Body of pancreas (tissue), 4 donors: ENCODE data around the gene GABBR1. TPM values are rescaled to one million over a fixed set of nuclear protein-coding genes. Genes with fewer than 3 reads are reported as not detected.
A peak's percentile ranks its signal among the peaks of the same experiment; 100 is the strongest.

Source experiments
- ATAC-seq: fragments of 150-250 bp; one replicate; pipeline ENCODE4 v1.9.1; 2016
- DNase-seq, 4 donors: peaks; one replicate each; pipeline ENCODE4 v3.0.0-alpha.2; 2019
- H3K27ac ChIP-seq, 4 donors: fragments of 200-600 bp; sonication (generic); 1 replicate in 3 of 4; 2 replicates in 1 of 4; pipeline versions ENCODE4 v1.5.1 to v1.6.1; 2016 to 2019; ENCODE audit warnings: mild to moderate bottlenecking in 1 of 4, mixed read lengths in 1 of 4, moderate library complexity in 1 of 4
- H3K27me3 ChIP-seq, 2 donors: fragments of 200-600 bp; sonication (generic); one replicate each; pipeline ENCODE4 v1.6.0; 2016; ENCODE audit warnings: mild to moderate bottlenecking in 1 of 2
- H3K36me3 ChIP-seq, 2 donors: fragments of 200-600 bp; sonication (generic); replicated peaks in 1 of 2; 2 replicates each; pipeline ENCODE4 v1.5.1; 2016; ENCODE audit warnings: low read depth in 2 of 2; ENCODE audit not compliant: insufficient read depth in 1 of 2
- H3K4me1 ChIP-seq: fragments of 200-600 bp; sonication (generic); one replicate; pipeline ENCODE4 v1.6.0; 2016
- H3K4me3 ChIP-seq, 2 donors: fragments of 200-600 bp; sonication (generic); 1 replicate in 1 of 2; 2 replicates in 1 of 2; pipeline ENCODE4 v1.5.1; 2016 to 2019
- H3K9me3 ChIP-seq, 3 donors: fragments of 200-600 bp; sonication (generic); 1 replicate in 2 of 3; 2 replicates in 1 of 3; pipeline ENCODE4 v1.5.1; 2016
- POLR2A ChIP-seq, 3 donors: fragments of 450-650 bp; IDR thresholded peaks; one replicate each; pipeline ENCODE4 v1.6.1; 2016; ENCODE audit warnings: antibody characterized with exemption in 3 of 3, mild to moderate bottlenecking in 2 of 3
- WGBS, 2 donors: methylation state at CpG; one replicate each; pipeline ENCODE4 v1.1.5; 2017; 5-methylcytosine and 5-hydroxymethylcytosine counted together
- intact Hi-C: fragments of 100-400 bp; cut with DNase I; formaldehyde crosslinking; loops from one replicate; pipeline ENCODE4 v1.15.1; 2023
- total RNA-seq, 2 donors: library from RNA; depleted of rRNA; stranded (reverse); fragments of >200 nt; gene quantifications; one replicate each; pipeline ENCODE4 v1.1.0, GENCODE V29; 2016
- TF ChIP-seq, protein P1 (sequence below), 7 experiments: fragments of 450-650 bp in 4 of 7; fragments of 200-600 bp in 3 of 7; sonication (generic) in 3 of 7; IDR thresholded peaks; one replicate each; pipeline ENCODE4 v1.5.1; 2016 to 2019; ENCODE audit warnings: antibody characterized with exemption in 7 of 7

The GABBR1 gene
- total RNA-seq, 2 donors from 2014 or later, result 23.7 to 31.9 TPM

DNA sequence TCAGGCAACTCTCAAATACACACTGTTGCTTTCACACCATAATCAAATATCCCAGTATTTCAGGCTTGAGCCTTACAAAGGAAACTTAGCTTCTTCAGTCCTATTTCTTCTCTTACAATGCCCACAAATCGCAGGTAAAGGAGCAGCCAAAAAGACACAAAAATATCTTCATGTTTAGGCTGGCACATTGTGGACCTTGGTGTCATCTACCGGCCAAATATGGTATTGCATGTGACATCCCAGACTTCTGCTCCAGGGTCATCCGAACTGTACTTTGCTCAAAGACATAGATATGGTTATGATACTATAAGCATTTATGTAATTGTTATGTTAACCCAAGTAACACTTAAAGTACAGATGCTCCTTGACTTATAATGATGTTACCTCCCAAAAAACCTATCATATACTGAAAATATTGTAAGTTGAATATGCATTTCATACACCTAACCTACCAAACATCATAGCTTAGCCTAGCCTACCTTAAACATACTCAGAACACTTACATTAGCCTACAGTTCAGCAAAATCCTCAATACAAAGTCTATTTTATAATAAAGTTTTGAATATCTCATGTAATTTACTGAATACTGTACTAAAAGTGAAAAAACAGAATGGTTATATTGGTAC is 43.4 kb downstream of the GABBR1 start:
- no peaks in the 10 kb centered on the region for H3K36me3 ChIP-seq

DNA sequence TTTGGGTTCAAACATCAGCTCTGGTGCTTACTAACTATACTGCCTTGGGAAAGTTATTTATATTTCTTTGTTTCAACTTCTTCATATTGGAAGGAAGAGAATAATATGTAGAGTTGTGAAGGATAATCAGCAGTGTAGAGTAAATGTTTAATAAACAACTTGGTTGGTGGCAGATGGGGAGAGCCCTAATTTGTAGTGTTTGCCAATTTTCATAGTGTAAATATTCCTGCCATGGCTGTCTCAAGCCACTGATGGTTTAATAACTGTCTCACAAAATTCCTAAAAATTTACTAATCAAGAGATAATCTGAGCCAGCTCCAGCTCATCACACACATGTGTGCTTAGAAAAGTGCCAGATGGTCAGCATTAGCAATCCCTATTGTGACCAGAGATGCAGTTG is 48.2 kb downstream of the GABBR1 start, which contains the start of gene OR2H2:
OR2H2 (plus strand) TSS at position 301 of the 400 bp plus-strand sequence. CDS start 2,824 bp downstream, outside the sequence.
- H3K27ac ChIP-seq, result no peak within 1 kb of the TSS
- no peaks in the 10 kb centered on the region for H3K9me3 ChIP-seq
- TF ChIP-seq, protein P1, sequence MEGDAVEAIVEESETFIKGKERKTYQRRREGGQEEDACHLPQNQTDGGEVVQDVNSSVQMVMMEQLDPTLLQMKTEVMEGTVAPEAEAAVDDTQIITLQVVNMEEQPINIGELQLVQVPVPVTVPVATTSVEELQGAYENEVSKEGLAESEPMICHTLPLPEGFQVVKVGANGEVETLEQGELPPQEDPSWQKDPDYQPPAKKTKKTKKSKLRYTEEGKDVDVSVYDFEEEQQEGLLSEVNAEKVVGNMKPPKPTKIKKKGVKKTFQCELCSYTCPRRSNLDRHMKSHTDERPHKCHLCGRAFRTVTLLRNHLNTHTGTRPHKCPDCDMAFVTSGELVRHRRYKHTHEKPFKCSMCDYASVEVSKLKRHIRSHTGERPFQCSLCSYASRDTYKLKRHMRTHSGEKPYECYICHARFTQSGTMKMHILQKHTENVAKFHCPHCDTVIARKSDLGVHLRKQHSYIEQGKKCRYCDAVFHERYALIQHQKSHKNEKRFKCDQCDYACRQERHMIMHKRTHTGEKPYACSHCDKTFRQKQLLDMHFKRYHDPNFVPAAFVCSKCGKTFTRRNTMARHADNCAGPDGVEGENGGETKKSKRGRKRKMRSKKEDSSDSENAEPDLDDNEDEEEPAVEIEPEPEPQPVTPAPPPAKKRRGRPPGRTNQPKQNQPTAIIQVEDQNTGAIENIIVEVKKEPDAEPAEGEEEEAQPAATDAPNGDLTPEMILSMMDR (IDR thresholded peaks at IDR 0.05), result no peak
- TF ChIP-seq POLR2A (IDR thresholded peaks at IDR 0.05), result no peak
- H3K4me3 ChIP-seq, result no peak within 1 kb of the TSS
- no peak for ATAC-seq
- no peaks in the 10 kb centered on the region for H3K4me1 ChIP-seq
- H3K27me3 ChIP-seq, result no peaks in the 10 kb centered on the region
- H3K36me3 ChIP-seq, result no peaks in the 10 kb centered on the region
- no peak for DNase-seq
- intact Hi-C loops, result no loop called here

More for the DNA sequence above, 43.4 kb downstream of the GABBR1 start:
- H3K9me3 ChIP-seq, result no peaks in the 10 kb centered on the region
- H3K4me1 ChIP-seq, result no peaks in the 10 kb centered on the region
- no peak overlapping the region for H3K4me3 ChIP-seq
- no peaks in the 10 kb centered on the region for H3K27me3 ChIP-seq
- DNase-seq, result peak; percentile 47 to 65 (median 57)
- peak; percentile 71 for ATAC-seq
- 2 to 7% methylated on average over 3 of the region's 3 CpGs for WGBS, 2 donors
- intact Hi-C loops, result loop anchor here (10.0 kb wide), 1 partner anchor 905 kb away; no protein-coding TSS in a partner anchor
- no peak overlapping the region for H3K27ac ChIP-seq
- TF ChIP-seq, protein P1 (IDR thresholded peaks at IDR 0.05), result peak; percentile 76 to 98 (median 95)
- TF ChIP-seq POLR2A (IDR thresholded peaks at IDR 0.05), result no peak

DNA sequence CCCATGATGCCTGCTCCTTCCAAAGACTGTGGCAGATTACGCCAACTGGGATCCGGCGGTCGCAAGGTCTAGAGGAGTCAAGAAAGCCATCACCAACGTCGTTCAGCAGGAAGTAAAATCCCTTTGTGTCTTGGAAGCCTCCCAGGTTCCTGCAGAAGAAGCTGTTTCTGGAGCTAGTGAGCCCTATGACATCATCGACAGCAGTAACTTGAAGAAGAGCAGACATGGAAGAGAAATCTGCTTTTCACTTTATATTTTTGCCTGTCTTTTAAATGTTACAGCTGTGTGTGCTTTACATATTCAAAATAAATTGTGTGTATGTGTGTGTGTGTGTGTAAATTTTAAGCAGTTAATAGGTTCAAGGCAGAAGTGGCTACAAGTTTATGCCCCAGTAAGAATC is 55.4 kb downstream of the GABBR1 start:
- intact Hi-C loops, result no loop called here
- 73 to 80% methylated on average over 7 of the region's 7 CpGs for WGBS, 2 donors
- Histone ChIP-seq H3K4me1 (no peaks in the 10 kb centered on the region), H3K4me3 (no peak overlapping the region), H3K27ac (no peak overlapping the region), H3K9me3 (no peaks in the 10 kb centered on the region), H3K36me3 (no peaks in the 10 kb centered on the region), H3K27me3 (no peaks in the 10 kb centered on the region)
- TF ChIP-seq, protein P1 (IDR thresholded peaks at IDR 0.05), result no peak
- no peak for TF ChIP-seq POLR2A (IDR thresholded peaks at IDR 0.05)
- DNase-seq, result no peak
- ATAC-seq, result no peak

DNA sequence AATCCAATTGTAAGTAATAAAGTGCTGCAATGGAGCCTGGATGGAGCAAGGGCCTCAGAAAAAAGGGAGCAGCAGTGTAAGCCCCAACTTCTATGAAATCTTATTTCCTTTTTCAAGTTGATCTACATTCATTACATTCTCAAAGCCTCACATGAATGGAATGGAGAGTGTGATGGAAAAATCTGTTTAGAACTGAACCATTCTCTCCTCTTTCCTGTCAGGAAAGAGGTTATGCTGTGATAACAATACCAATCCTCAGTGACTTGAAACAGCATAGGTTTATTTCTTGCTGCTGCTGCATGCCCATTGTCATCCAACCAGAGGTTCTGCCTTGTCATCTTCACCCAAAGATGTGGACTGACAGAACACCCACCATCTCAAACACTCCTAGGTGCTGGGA is 56.9 kb downstream of the GABBR1 start:
- Histone ChIP-seq H3K27me3 (no peaks in the 10 kb centered on the region), H3K4me3 (no peak overlapping the region), H3K36me3 (no peaks in the 10 kb centered on the region), H3K4me1 (no peaks in the 10 kb centered on the region), H3K27ac (no peak overlapping the region), H3K9me3 (no peaks in the 10 kb centered on the region)
- DNase-seq (no peak), ATAC-seq (no peak)
- no peak for TF ChIP-seq POLR2A (IDR thresholded peaks at IDR 0.05)
- TF ChIP-seq, protein P1 (IDR thresholded peaks at IDR 0.05), result no peak
- intact Hi-C loops, result no loop called here

DNA sequence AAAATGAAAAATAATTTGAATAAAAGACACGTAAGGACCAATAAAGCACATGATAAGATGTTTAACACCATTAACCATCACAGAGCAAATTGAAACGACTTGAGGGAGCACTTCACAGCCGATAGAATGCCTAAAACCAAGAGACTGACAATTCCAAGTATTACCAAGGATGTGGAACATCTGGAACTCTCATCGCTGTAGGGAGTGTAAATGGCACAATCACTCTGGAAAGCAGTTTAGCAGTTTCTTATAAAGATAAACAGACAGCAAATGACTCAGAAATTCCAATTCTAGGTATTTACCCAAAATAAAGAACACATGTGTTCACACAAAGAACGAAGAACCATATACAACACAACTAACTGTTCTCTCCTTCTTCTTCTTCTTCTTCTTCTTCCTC is 65.0 kb downstream of the GABBR1 start:
- H3K36me3 ChIP-seq, result no peaks in the 10 kb centered on the region
- no peak overlapping the region for H3K27ac ChIP-seq
- TF ChIP-seq, protein P1 (IDR thresholded peaks at IDR 0.05), result no peak
- TF ChIP-seq POLR2A (IDR thresholded peaks at IDR 0.05), result no peak
- no peaks in the 10 kb centered on the region for H3K9me3 ChIP-seq
- H3K4me3 ChIP-seq, result no peak overlapping the region
- H3K4me1 ChIP-seq, result no peaks in the 10 kb centered on the region
- 52 to 60% methylated on average over 5 of the region's 5 CpGs for WGBS, 2 donors
- no peaks in the 10 kb centered on the region for H3K27me3 ChIP-seq
- DNase-seq (no peak), ATAC-seq (no peak)
- intact Hi-C loops, result no loop called here
